Keratinocyte (primary cell): ENCODE measurements around the gene SMNDC1. TPM values are rescaled to one million over a fixed set of nuclear protein-coding genes. Genes with fewer than 3 reads are reported as not detected.

Experiments
- DNase-seq: peaks from one replicate; pipeline ENCODE4 v3.0.0-alpha.2; 2011; ENCODE audit warnings: low read depth, missing footprints, low spot score
- FAIRE-seq: peaks from 2 replicates; lab custom pipeline; 2011; peaks lifted over from hg19 to GRCh38; lab: Jason Lieb, UNC
- H2AFZ ChIP-seq: 2 replicates; pipeline ENCODE4 v1.6.0; 2012; ENCODE audit warnings: low read length, control low read depth, inconsistent platforms; ENCODE audit not compliant: control insufficient read depth
- H3K27ac ChIP-seq: 2 replicates; pipeline ENCODE4 v1.5.1; 2011; ENCODE audit warnings: low read length; ENCODE audit not compliant: control insufficient read depth, insufficient read depth
- H3K27me3 ChIP-seq: 3 replicates; pipeline ENCODE4 v1.6.0; 2011; ENCODE audit warnings: low read length; ENCODE audit not compliant: control insufficient read depth, insufficient read depth; ENCODE audit errors: extremely low read depth
- H3K36me3 ChIP-seq, 2 experiments: 2 replicates in 1 of 2; 3 replicates in 1 of 2; pipeline ENCODE4 v1.5.1; 2011; ENCODE audit warnings: low read length in 2 of 2, mild to moderate bottlenecking in 1 of 2; ENCODE audit not compliant: control insufficient read depth in 2 of 2, insufficient read depth in 2 of 2; ENCODE audit errors: extremely low read depth in 1 of 2
- H3K4me1 ChIP-seq: 3 replicates; pipeline ENCODE4 v1.5.1; 2011; ENCODE audit warnings: low read length; ENCODE audit not compliant: control insufficient read depth, insufficient read depth; ENCODE audit errors: extremely low read depth
- H3K4me2 ChIP-seq: 3 replicates; pipeline ENCODE4 v1.6.0; 2011; ENCODE audit warnings: low read depth, low read length; ENCODE audit not compliant: control insufficient read depth, insufficient read depth; ENCODE audit errors: extremely low read depth
- H3K4me3 ChIP-seq, 3 experiments: fragments of 200-600 bp in 1 of 3; sonication (generic) in 1 of 3; 2 replicates in 2 of 3; 3 replicates in 1 of 3; pipeline ENCODE4 v1.5.1; 2011 to 2016; ENCODE audit warnings: low read length in 3 of 3, mild to moderate bottlenecking in 3 of 3, control low read depth in 2 of 3, inconsistent platforms in 1 of 3, low read depth in 1 of 3, mixed read lengths in 1 of 3, mixed run types in 1 of 3, moderate library complexity in 1 of 3; ENCODE audit not compliant: control insufficient read depth in 2 of 3, insufficient read depth in 2 of 3; ENCODE audit errors: extremely low read depth in 1 of 3
- H3K79me2 ChIP-seq: 2 replicates; pipeline ENCODE4 v1.6.0; 2012; ENCODE audit warnings: low read length; ENCODE audit not compliant: control insufficient read depth, insufficient read depth
- H3K9ac ChIP-seq: 3 replicates; pipeline ENCODE4 v1.6.0; 2011; ENCODE audit warnings: low read length; ENCODE audit not compliant: control insufficient read depth, insufficient read depth; ENCODE audit errors: extremely low read depth
- H3K9me1 ChIP-seq: 3 replicates; pipeline ENCODE4 v1.6.0; 2011; ENCODE audit warnings: low read length; ENCODE audit not compliant: control insufficient read depth, insufficient read depth; ENCODE audit errors: extremely low read depth
- H3K9me3 ChIP-seq: 2 replicates; pipeline ENCODE4 v1.5.1; 2012; ENCODE audit warnings: low read depth, low read length; ENCODE audit not compliant: control insufficient read depth
- H4K20me1 ChIP-seq: 3 replicates; pipeline ENCODE4 v1.6.0; 2011; ENCODE audit warnings: low read length; ENCODE audit not compliant: control insufficient read depth, insufficient read depth; ENCODE audit errors: extremely low read depth
- EZH2 ChIP-seq: IDR thresholded peaks from one replicate; pipeline ENCODE4 v1.6.1; 2012; ENCODE audit warnings: inconsistent platforms, mild to moderate bottlenecking, low read length, moderate library complexity
- dilution Hi-C: fragments of 300-500 bp; cut with MboI; formaldehyde crosslinking; loops from one replicate; pipeline ENCODE4 v1.7.0; 2020; ENCODE audit warnings: low sequenced_read_pairs; ENCODE audit not compliant: extremely low pct_ligation_motif_present
- polyA plus RNA-seq, 5 experiments: library from polyadenylated mRNA; depleted of rRNA in 3 of 5; stranded (reverse) in 3 of 5; stranded (forward) in 1 of 5; unstranded in 1 of 5; fragments of >200 nt; gene quantifications; 1 replicate in 1 of 5; 2 replicates in 3 of 5; 3 replicates in 1 of 5; pipeline versions ENCODE4 v1.2.1 to v1.2.3, GENCODE V29; 2011 to 2012; ENCODE audit warnings: missing spikeins in 2 of 5, low read depth in 1 of 5, low replicate concordance in 1 of 5
- TF ChIP-seq, protein P1 (sequence below), 3 experiments: IDR thresholded peaks in 1 of 3; conservative IDR thresholded peaks in 1 of 3; optimal IDR thresholded peaks in 1 of 3; 2 replicates in 2 of 3; 3 replicates in 1 of 3; pipeline versions ENCODE3 to v1.5.1; 2011; ENCODE audit warnings: low read length in 3 of 3, mild to moderate bottlenecking in 3 of 3, moderate library complexity in 2 of 3, control low read depth in 1 of 3, inconsistent platforms in 1 of 3; ENCODE audit not compliant: insufficient read depth in 2 of 3; ENCODE audit errors: extremely low read depth in 1 of 3

Gene SMNDC1
- polyA plus RNA-seq, 1 donor (not counting 4 experiments of a cell fraction or from before 2014, with no cell fraction given) = 19.8 TPM

GRCh38 chr10:110340816-110341215 is 36.1 kb upstream of the SMNDC1 start:
- H3K4me2 ChIP-seq = no peak overlapping the region
- peaks cover 12% of the 10 kb centered on the region for H3K4me1 ChIP-seq
- no peaks in the 10 kb centered on the region for H3K9me3 ChIP-seq
- no peak for DNase-seq
- H3K9me1 ChIP-seq = no peaks in the 10 kb centered on the region
- no peaks in the 10 kb centered on the region for H3K79me2 ChIP-seq
- H3K36me3 ChIP-seq = no peaks in the 10 kb centered on the region
- H2AFZ ChIP-seq = no peak overlapping the region
- no peak overlapping the region for H3K9ac ChIP-seq
- no peaks in the 10 kb centered on the region for H3K27me3 ChIP-seq
- dilution Hi-C loops = loop anchor here (5.0 kb wide), 1 partner anchor 71 kb away; no protein-coding TSS in a partner anchor
- TF ChIP-seq EZH2 = no peak
- TF ChIP-seq, protein P1, sequence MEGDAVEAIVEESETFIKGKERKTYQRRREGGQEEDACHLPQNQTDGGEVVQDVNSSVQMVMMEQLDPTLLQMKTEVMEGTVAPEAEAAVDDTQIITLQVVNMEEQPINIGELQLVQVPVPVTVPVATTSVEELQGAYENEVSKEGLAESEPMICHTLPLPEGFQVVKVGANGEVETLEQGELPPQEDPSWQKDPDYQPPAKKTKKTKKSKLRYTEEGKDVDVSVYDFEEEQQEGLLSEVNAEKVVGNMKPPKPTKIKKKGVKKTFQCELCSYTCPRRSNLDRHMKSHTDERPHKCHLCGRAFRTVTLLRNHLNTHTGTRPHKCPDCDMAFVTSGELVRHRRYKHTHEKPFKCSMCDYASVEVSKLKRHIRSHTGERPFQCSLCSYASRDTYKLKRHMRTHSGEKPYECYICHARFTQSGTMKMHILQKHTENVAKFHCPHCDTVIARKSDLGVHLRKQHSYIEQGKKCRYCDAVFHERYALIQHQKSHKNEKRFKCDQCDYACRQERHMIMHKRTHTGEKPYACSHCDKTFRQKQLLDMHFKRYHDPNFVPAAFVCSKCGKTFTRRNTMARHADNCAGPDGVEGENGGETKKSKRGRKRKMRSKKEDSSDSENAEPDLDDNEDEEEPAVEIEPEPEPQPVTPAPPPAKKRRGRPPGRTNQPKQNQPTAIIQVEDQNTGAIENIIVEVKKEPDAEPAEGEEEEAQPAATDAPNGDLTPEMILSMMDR (optimal IDR thresholded peaks at IDR 0.05 in 1 of 3, IDR thresholded peaks at IDR 0.05 in 1 of 3, conservative IDR thresholded peaks at IDR 0.05 in 1 of 3; ENCODE audit: extremely low read depth in 1 of 3, insufficient read depth in 2 of 3, low read length in 3 of 3) = no peak
- H4K20me1 ChIP-seq = no peaks in the 10 kb centered on the region
- no peak overlapping the region for H3K27ac ChIP-seq
- no peak for FAIRE-seq
- H3K4me3 ChIP-seq = no peak overlapping the region

DNA sequence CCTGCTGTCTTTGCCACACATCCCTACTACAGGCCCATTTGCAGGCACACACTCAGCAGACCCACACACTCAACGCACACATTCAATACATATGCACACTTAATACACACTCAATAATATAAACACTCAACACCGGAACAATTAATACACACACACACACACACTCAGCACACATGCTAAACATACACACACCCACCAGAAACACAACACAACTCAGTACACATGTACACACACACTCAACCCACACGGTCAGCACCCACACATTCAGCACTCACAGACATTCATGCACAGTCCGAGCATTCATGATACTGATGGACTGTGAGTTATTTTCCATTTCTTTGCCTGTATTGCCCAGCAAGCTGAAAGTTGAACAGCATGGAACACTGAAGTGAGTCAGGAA is 35.4 kb upstream of the SMNDC1 start:
- peaks cover 19% of the 10 kb centered on the region for H3K4me1 ChIP-seq
- no peaks in the 10 kb centered on the region for H3K36me3 ChIP-seq
- dilution Hi-C loops = loop anchor here (5.0 kb wide), 1 partner anchor 72 kb away; no protein-coding TSS in a partner anchor
- TF ChIP-seq, protein P1 (optimal IDR thresholded peaks at IDR 0.05 in 1 of 3, IDR thresholded peaks at IDR 0.05 in 1 of 3, conservative IDR thresholded peaks at IDR 0.05 in 1 of 3; ENCODE audit: extremely low read depth in 1 of 3, insufficient read depth in 2 of 3, low read length in 3 of 3) = no peak
- TF ChIP-seq EZH2 = no peak
- no peak overlapping the region for H3K27ac ChIP-seq
- H3K4me3 ChIP-seq = no peak overlapping the region
- no peak overlapping the region for H3K4me2 ChIP-seq
- no peaks in the 10 kb centered on the region for H3K27me3 ChIP-seq
- DNase-seq = no peak
- no peaks in the 10 kb centered on the region for H3K9me3 ChIP-seq
- H3K9ac ChIP-seq = no peak overlapping the region
- no peaks in the 10 kb centered on the region for H4K20me1 ChIP-seq
- no peak for FAIRE-seq
- H3K9me1 ChIP-seq = no peaks in the 10 kb centered on the region
- no peak overlapping the region for H2AFZ ChIP-seq
- no peaks in the 10 kb centered on the region for H3K79me2 ChIP-seq
